HG02571 (cell line): ENCODE data around the gene TC2N.
"Not testable (repeated sequence)": the region's sequence is repeated elsewhere in the genome, so short reads cannot be mapped to it uniquely, and the experiment has no call there.

ENCODE experiments used
- ATAC-seq: cut with Tn5 transposase; IDR thresholded peaks from one replicate; pipeline ENCODE4 v1.9.1; 2021; ENCODE audit warnings: mild to moderate bottlenecking, moderate library complexity; ENCODE audit not compliant: unreplicated experiment

Gene TC2N

DNA sequence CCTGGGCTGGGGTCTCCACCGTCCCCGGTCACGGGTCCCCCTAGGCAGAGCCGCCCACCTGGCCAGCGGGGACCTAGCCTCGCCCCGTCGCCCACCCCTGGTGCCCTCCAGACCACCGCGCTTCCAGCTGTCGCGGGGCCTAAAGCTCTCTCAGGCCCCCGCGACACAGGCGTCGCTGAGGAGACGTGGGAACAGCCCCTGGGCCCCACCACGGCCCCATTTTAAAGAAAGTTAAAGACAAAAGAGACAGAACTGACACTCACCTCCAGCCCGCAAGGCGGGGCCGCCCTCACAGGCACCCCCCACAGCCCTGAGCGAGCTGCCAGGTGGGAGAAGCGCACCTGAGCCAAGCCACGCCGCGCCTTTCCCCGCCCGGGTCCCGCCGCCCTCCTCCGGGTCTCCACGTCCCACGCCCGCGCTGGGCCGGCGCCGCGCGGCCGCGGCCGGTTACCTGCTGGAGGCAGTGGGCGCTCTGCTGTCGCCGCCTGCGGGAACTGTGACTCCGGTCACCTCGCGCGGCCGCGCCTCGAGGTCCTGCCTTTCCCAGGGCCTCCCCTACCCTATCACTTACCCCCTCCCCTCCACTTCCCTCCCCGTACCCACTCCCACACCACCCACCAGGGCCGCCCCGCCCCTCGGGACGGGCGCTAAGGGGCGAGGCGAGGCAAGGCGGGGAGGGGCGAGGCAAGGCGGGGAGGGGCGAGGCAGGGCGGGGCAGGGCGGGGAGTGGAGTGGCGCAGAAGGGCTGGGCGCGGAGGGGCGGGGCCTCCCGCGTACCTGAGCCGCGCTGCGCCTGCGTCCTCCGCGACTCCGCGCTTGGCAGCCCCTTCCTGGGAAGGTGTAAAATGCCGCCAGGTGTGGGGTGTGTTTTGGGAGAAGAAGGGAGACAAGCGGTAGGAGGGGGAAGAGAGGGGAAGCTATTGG lies 31.2 kb downstream of the TC2N start:
- ATAC-seq: peak; percentile 64

DNA sequence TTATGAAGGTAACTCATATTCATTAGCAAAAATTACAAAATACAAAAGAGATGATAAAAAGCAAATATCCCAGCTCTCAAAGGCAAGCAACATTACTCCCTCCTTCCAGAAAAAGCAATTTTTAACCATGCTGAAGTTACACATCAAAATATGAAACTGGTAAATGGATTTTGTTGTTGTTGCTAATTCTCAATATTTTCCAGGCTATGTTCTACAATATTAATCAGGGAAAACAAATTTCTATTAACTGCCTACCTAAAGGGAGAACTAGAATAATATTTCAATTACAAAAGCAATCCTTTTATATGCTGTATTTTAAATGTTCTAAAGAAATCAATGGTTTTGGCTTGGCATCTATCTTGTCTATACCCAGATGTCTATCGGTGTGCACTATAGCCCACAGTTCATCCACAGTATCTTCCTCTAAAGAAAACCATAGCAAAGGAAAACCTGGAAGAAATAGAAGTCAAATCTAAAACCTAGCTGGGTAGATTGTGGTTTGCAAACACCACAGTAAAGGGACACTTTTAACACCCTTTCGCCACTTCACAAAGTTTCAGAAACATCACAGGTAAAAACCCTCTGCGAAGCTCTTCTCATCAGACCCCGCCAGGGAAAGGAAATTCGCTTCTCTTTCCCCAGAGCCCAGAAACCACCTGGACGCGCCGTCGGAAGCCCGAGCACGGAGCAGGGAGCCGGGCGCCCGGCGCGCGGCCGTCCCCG lies 32.0 kb downstream of the TC2N start:
- ATAC-seq: peak; percentile 19

DNA sequence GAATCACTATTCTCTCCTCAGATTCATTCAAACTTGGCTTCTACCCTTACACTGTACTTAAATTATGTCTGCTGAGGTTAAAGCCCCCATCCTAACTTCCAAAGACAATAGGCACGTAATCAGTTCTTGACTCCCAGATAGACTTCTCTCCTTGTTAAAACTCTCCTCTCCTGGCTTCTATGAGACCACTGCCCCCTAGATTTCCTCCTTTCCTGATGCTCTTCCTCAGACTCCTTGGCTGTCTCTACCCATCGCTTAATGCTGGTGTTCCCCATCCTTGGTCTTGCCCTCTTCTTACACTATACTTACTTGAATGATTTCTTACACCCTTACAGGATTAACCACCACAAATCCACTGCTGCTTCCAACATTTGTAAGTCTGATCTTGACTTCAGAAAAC lies 32.8 kb downstream of the TC2N start:
- no peak for ATAC-seq

DNA sequence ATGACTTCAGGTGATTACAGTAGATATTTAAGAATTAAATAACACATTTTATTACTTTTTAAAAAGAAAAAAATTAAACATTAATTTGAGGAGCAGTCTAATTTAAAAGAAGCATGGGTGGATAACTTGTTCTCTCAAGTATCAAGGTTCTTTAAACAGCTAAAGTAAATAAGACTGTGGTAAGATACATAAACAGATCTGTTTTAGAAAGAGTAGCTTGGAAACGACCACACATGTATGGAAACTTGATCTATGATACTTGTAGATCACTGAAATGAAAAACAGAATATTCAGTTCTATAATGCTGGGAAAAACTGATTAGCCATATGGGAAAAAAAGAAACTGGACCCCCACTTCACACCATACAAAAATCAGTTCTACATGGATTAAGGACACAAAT lies 36.0 kb downstream of the TC2N start:
- no peak for ATAC-seq

DNA sequence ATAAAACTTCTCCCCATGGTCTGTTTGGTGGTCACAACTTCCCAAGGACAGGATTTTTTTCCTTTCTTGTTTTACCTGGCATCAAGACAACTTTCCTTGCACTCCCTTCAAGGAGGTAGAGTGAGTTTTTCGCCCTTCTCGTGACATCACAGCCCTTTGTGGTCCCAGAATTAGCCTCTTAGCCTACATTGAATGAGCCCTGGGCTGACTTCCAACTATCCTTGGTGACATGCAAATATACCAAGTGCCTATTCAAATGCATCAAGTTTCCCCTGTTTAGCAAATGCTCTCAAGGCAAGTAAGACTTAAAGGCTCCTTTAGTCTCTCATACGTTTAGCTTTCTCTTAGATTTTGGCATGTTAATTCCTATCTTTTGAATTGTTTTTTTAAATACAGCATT lies 36.6 kb downstream of the TC2N start:
- ATAC-seq: peak; percentile 92

DNA sequence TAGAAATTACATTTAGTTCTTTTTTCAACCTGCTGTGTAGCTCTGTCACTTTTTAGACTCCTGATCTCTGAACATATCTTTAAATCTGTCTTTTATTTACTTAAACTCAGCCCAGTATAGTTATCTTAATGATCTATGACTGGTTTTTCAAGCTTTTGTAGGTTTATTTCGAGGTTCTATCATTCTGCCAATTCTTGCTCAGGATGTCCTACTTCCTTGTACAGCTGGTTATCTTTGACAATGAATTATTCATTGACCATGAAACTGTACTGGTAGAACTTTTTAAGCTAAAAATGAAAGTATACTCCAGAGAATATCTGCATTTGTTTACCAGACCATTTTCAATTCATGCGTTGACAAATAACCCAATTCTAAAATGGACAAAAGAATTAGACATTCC lies 37.8 kb downstream of the TC2N start:
- ATAC-seq: no peak

DNA sequence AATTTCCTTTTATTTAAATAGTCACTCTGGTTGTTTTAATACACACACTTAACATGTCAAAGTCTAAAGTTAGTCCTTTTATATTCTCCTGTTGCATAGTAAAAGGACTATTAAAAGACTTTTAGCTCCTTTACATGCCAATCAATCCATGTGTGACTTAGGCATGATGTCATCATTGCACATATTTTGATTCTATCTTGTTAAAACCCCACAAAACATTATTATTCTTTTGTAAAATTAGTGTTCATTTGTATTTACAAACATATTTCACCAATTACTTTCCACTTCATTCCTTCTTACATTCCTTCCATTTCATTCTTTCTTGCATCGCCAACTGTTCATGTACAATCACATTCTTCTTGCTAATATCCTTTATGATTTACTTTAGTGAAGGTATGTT lies 39.6 kb downstream of the TC2N start:
- no peak for ATAC-seq

DNA sequence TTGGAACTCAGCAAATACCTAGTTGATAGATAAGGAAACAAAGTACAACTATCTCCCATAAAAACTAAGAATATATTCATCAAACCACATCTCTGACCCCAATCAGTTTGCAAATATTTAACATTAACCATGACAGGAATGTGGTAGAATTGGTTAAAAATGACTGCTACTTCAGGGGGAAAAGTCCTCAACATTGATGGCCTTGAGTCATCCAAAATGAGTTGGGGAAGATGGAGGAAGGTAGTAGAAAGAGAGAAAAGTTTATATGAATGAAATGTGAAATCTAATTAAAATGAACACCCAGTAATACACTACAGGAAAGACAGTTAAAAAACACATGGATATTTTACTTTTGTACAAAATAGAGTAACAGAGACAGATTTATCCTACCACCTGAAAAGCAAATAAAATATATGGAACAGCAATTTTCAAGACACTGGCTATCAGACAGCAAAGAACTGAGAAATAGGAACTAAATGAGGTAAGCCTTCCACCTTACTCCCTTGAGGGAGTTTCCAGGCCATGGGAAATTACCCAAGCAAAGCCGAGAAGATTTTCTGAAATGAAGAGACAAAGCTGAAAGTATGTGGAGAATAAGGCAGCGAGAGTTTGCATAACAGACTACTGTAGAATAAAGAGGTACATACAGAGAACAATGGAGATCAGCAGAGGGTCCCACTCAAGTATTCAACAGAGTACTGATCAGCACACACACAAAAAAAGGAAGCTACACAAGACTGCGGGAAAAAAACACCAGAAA lies 49.6 kb downstream of the TC2N start:
- peak; percentile 66 for ATAC-seq

DNA sequence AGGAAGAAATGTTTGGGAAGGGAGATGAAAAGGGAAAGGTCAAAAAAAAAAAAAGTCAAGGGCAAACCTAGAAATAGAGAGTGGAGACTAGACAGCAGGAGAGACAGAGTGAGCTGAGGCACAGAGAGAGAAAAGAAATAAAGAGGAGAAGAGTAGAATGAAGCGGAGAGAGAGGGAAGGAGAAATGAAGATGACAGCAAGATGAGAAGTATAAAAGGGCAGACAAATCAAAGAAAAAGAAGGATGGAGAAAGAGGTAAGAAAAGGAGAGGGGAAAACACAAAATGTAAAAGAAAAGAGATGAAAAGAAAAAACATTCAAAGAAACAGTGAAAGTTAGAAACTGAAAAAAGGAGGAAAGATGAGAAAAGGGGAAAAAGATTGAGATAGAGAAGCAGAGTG lies 53.0 kb downstream of the TC2N start:
- no peak for ATAC-seq

DNA sequence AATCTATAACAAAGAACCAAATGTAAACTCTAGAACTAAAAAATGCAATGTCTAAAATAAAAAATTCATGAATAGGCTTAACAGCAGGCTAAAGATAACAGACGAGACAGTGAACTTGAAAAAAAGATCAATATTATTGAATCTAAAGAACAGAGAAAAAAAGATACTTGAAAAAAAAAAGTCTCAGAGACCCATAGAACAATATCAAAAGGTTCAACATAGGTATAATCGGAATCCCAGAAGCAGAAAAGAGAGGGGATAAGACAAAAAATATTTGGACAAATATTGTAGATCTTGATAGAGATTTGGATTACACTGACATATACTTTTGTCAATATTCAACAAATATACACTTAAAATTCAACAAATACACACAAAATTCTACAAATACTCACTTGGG lies 56.6 kb downstream of the TC2N start:
- no peak for ATAC-seq

DNA sequence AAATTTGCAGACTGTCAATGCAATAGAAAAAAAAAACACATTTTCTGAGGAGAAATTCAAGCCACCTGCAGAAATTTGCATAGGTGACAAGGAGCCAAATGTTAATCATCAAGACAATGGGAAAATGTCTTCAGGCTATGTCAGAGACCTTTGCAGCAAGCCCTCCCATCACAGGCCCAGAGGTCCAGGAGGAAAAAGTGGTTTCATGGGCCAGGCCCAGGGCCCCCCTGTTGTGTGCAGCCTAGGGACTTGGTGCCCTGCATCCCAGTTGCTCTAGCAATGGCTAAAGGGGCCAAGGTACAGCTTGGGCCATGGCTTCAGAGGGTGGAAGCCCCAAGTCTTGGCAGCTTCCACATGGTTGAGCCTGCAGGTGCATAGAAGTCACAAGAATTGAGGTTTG lies 60.6 kb downstream of the TC2N start:
- no peak for ATAC-seq

DNA sequence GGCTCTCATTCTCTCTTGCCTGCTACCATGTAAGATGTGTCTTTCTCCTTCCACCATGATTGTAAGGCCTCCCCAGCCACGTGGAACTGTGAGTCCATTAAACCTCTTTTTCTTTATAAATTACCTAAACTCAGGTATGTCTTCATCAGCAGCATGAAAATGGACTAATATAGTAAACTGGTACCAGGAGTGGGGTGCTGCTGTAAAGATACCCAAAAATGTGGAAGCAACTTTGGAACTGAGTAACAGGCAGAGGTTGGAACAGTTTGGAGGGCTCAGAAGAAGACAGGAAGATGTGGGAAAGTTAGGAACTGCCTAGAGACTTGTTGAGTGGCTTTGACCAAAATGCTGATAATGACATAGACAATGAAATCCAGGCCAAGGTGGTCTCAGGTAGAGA lies 61.2 kb downstream of the TC2N start:
- not testable (repeated sequence) for ATAC-seq

DNA sequence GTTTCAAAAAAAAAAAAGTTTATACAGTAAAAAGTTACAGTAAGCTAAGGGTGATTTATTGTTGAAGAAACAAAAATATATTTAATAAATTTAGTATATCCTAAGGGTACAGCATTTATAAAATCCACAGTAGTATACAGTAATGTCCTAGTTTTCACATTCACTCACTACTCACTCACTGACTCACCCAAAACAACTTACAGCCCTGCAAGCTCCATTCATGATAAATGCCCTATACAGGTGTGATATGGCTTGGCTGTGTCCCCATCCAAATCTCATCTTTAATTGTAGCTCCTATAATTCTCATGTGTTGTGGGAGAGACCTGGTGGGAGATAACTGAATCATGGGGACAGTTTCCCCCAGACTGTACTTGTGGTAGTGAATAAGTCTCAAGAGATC lies 61.7 kb downstream of the TC2N start:
- no peak for ATAC-seq

DNA sequence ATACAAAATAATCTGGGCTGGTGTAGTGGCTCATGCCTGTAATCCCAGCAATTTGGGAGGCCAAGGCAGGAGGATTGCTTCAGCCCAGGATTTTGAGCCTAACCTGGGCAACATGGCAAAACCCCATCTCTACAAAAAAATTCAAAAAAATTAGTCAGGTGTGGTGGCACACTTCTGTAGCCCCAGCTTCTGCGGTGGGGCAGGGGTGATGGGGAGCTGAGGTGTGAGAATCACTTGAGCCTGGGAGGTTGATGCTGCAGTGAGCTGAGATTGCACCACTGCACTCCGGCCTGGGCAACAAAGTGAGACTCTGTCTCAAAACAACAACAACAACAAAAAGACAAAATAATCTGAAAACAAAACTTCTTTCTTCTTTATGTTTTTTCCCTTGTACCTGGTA lies 66.0 kb downstream of the TC2N start:
- ATAC-seq: no peak

DNA sequence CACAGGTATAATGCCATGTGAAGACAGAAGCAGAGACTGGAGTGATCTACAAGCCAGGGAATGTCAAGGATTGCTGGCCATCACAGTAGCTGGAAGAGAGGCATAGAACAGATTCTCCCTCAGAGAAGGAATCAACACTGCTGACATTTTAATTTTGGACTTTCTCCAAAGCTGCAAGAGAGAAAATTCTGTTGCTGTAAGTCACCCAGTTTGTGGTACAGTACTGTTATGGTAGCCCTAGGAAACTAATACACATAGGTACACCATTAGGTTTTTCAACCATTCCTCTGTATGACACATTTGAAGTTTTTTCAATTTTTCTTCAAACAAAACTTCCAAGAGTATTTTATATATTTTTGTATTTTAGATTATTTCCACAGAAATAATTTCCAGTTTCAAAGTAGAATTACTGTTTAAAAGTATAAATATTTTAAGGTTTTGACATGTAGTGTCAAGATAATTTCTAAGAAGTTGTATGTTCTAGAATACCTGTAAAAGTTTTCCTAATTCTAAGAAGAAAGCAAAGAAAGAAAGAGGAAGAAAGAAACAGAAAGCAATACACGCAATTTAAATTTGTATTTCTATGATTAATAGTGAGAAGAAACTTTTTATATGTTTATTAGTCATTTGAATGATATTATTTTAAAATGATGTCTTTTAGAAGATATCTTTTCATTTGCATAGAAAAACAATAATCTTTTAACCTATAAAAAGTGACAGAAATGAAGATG lies 70.6 kb downstream of the TC2N start:
- no peak for ATAC-seq

DNA sequence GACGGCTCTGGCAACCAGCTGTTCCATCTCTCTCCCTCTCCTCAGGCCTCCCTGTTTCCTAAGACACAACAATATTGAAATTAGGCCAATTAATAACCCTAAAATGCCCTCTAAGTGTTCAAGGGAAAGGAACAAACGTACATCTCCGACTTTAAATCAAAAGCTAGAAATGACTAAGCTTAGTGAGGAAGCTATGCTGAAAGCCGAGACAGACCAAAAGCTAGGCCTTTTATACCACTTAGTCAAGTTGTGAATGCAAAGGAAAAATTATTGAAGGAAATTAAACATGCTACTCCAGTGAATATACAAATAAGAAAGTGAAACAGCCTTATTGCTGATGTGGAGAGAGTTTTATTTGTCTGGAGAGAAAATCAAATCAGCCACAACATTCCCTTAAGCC lies 73.6 kb downstream of the TC2N start:
- ATAC-seq: no peak

DNA sequence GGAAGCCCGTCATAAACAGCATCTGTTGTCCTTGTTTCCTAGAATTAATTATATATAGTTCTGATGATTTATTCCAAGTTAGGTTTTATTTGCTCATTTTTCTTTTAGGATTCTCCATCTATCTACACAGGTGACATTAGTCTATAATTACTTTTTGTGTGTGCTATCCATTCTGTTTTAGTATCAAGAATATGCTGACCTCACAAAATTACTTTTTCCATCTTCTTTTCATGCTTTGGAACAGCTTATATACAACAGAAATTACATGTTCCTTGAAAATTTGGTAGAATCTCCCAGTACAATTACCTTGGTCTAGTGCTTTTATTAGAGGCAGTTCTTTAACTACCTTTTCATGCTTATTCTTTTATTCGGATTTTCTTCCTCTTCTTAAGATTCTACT lies 81.1 kb downstream of the TC2N start:
- no peak for ATAC-seq

DNA sequence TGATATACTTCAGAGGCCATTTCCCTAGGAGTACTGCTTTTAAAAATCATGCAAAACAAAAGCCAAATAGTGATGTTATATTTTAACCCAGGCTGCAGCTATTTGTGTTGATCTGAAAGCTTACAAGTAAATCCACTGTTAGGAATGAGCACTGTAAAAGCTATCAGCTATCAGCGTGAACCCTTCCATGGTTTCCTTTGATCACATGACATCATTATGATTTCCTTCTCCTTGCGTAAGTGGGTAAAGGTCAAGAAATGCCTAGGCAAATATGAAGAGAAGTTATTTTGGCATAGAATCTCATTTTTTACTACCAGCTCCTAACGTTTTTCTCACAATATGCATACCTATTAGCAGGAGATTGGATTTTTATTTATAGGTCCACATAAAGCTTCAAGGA lies 86.9 kb downstream of the TC2N start:
- no peak for ATAC-seq

DNA sequence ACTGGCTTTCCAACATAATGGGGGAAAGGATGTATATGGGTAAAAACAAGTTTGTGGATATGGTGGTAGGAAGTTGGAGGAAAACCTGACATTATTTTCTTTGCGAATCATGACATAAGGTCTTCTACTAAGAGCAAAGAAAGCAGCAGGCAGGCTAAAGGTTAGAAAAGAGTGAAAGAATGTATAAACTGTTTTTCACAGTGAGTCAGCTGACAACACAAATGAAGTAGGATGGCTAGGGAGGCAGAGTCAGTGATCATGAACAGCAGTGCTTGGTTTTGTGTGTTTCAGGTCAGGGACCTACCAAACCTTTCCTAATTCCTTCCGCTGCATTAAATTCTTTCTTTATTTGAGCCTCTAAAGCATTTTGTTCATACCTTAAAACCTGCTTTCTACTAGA lies 89.1 kb downstream of the TC2N start:
- ATAC-seq: no peak

DNA sequence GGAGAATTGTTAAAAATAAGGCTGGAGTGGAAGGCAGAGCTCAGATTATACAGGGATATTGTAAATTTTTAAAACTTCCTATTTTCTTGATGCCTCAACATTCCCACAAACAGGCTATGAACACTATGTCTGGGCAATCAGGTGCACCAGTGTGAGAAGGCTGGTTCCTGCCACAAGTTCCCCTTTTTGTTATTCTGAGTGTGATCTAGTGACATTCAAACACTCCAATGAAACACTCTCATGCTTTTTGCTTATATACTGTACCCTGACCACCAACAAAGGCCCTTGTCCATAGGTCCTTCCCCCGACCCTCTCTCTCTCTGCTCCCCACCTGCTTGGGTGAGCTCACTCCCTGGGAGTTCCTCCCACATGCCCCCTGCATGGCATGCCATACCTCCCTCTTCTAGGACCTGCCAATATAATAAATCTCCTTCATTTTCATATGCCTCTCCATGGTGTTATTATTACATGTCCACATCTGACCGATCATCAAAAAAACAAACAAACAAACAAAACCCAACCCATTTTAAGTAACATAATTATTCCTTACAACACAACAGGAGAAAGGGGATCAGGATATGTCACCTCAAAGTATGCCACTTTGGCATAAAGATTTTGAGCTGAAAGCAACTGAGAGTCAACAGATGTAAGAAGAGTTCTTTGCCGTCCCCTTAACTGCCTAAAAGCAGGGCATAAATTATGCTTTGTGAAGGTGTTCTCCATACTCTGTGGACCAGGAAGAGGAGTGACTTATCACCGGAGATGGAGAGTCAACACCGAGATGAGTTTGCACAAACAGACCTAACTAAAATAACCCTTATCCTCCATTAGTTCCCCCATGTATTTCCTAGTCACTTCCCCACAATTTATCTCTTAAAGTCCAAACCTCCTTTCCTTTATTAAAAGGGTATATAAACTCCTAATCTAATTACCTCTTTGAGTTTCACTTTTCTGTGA lies 92.9 kb downstream of the TC2N start:
- no peak for ATAC-seq
